Endothelial cell of umbilical vein (primary cell): ENCODE data around the gene SSX2IP.

ENCODE experiments used
- EZH2 ChIP-seq: IDR thresholded peaks from 2 replicates; pipeline ENCODE4 v1.6.1; 2012; ENCODE audit warnings: borderline replicate concordance, low read depth, mild to moderate bottlenecking, moderate library complexity, low read length, inconsistent platforms; ENCODE audit not compliant: severe bottlenecking
- JUN ChIP-seq: IDR thresholded peaks from 2 replicates; pipeline ENCODE4 v1.6.1; 2011; ENCODE audit warnings: borderline replicate concordance, low read depth; ENCODE audit not compliant: insufficient read length, insufficient read depth
- POLR2A ChIP-seq: IDR thresholded peaks from 2 replicates; pipeline ENCODE4 v1.6.1; 2012; ENCODE audit warnings: low read depth, mild to moderate bottlenecking, control low read depth, low read length
- POLR2AphosphoS5 ChIP-seq: IDR thresholded peaks from 2 replicates; pipeline ENCODE4 v1.6.1; 2012; ENCODE audit warnings: low read depth, mild to moderate bottlenecking, control low read depth, low read length, moderate library complexity; ENCODE audit not compliant: insufficient read depth
- TF ChIP-seq, protein P1 (sequence below): IDR thresholded peaks from 2 replicates; pipeline ENCODE4 v1.6.1; 2011; ENCODE audit not compliant: insufficient read depth, insufficient read length
- TF ChIP-seq, protein P2 (sequence below), 2 donors: IDR thresholded peaks; 1 replicate in 1 of 2; 2 replicates in 1 of 2; pipeline ENCODE4 v1.5.1; 2011; ENCODE audit warnings: low read length in 2 of 2, mild to moderate bottlenecking in 2 of 2, moderate library complexity in 2 of 2, control low read depth in 1 of 2, inconsistent platforms in 1 of 2, low read depth in 1 of 2; ENCODE audit not compliant: insufficient read depth in 1 of 2; ENCODE audit errors: extremely low read depth in 1 of 2

DNA sequence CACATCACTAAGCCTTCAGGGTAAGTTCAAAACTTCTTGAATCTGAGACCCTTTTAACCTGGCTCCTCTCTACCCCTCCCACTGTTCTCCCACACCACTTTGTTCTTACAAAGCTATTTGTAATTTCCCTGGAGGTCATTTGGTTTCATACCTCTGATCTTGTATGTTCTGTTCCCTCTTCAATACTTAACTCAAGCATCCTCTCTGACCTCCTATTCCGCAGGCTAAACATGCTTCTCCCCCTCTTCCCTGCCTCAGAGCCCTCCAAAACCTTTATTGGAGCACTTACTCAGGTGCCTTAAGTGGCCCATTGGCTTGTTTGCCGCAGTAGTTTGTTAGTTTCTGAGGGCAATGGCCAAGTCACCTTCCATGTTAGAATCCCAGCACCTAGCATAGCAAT is 54.8 kb downstream of the SSX2IP start:
- TF ChIP-seq, protein P1, sequence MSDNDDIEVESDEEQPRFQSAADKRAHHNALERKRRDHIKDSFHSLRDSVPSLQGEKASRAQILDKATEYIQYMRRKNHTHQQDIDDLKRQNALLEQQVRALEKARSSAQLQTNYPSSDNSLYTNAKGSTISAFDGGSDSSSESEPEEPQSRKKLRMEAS = no peak
- TF ChIP-seq POLR2A (no peak), EZH2 (no peak), POLR2AphosphoS5 (no peak), JUN (no peak)
- TF ChIP-seq, protein P2, sequence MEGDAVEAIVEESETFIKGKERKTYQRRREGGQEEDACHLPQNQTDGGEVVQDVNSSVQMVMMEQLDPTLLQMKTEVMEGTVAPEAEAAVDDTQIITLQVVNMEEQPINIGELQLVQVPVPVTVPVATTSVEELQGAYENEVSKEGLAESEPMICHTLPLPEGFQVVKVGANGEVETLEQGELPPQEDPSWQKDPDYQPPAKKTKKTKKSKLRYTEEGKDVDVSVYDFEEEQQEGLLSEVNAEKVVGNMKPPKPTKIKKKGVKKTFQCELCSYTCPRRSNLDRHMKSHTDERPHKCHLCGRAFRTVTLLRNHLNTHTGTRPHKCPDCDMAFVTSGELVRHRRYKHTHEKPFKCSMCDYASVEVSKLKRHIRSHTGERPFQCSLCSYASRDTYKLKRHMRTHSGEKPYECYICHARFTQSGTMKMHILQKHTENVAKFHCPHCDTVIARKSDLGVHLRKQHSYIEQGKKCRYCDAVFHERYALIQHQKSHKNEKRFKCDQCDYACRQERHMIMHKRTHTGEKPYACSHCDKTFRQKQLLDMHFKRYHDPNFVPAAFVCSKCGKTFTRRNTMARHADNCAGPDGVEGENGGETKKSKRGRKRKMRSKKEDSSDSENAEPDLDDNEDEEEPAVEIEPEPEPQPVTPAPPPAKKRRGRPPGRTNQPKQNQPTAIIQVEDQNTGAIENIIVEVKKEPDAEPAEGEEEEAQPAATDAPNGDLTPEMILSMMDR (IDR thresholded peaks at IDR 0.05; ENCODE audit: extremely low read depth in 1 of 2, insufficient read depth in 1 of 2, low read depth in 1 of 2, low read length in 2 of 2) = no peak
